ENCODE data around the gene FRMD5. TPM values are rescaled to one million over a fixed set of nuclear protein-coding genes. Genes with fewer than 3 reads are reported as not detected.

FRMD5 gene
- total and polyA plus RNA-seq, 2 donors (not counting 1 experiment from before 2014, with no cell fraction given), result not detected

DNA sequence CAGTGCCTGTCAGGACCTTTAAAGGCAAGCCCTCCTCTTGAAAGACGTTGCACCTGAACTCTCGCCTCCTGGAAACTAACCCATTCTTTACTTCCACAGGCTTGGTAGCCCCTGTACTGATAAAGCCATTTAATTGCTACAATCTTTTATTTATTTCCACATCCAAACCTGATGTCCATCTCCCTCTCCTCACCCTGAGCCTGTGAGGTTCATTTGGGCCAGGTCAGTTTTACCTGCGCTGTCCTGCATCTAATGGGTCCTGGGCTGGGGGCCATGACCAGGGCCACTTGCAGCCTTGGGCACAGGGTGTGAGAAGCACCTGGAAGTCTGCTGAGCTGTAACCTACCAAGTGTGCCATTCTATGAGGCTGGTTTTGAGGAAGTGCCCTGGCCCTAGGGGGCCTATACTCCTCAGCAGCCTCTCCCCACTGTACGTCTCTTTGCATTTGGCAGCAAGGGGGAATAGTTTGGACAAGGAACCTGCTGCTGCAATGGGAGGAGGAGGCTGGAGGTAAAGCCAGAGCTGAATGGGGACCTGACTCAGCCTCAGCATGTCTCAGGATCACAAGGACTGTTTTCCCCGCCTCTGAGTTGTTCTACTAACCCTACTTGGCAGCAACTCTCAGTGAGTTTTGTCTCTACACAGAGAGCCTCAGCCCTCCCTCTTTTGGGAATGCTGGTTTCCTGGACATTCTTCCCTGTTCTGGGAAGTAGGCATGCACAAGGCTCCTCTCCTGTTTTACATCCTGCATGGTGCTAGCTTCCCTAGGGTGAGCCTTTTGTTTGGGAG is 314.5 kb downstream of the FRMD5 start:
- Mint-ChIP-seq H3K4me3 (no peak overlapping the region), H3K4me1 (peaks cover 1% of the 10 kb centered on the region), H3K27me3 (no peaks in the 10 kb centered on the region), H3K27ac (no peak overlapping the region), H3K9me3 (ENCODE audit: insufficient read depth) (no peaks in the 10 kb centered on the region)
- no peak overlapping the region for H3K4me2 ChIP-seq (replicated peaks; ENCODE audit: low read depth, low read length, poor library complexity, severe bottlenecking)
- no peaks in the 10 kb centered on the region for H3K27me3 ChIP-seq (replicated peaks in 1 of 4; ENCODE audit: control extremely low read depth in 1 of 4, control insufficient read depth in 3 of 4, insufficient read depth in 4 of 4, low read length in 3 of 4)
- H4K20me1 ChIP-seq (ENCODE audit: control insufficient read depth, insufficient read depth, low read length, poor library complexity, severe bottlenecking), result no peaks in the 10 kb centered on the region
- no peak overlapping the region for H2AFZ ChIP-seq (ENCODE audit: insufficient read depth, low read depth, low read length, poor library complexity, severe bottlenecking)
- intact Hi-C loops (cut with micrococcal nuclease), result no loop called here
- ATAC-seq (ENCODE audit: low read depth) (no peak), DNase-seq (no peak)
- no peak overlapping the region for H3K27ac ChIP-seq (ENCODE audit: low read length in 2 of 2)
- H3K36me3 ChIP-seq (replicated peaks in 1 of 2; ENCODE audit: control extremely low read depth in 1 of 2, control insufficient read depth in 1 of 2, extremely low read depth in 1 of 2, insufficient read depth in 2 of 2, low read length in 1 of 2), result no peaks in the 10 kb centered on the region
- H3K4me3 ChIP-seq (ENCODE audit: control extremely low read depth in 1 of 5, extremely low read depth in 1 of 5, insufficient read depth in 1 of 5, low read depth in 2 of 5, low read length in 4 of 5), result no peak overlapping the region
- 94% methylated on average over 4 of the region's 5 CpGs for WGBS (ENCODE audit: insufficient coverage)
- CTCF ChIA-PET, result interaction anchor here (1.5 kb wide), 1 partner anchor 9 kb away, joined by 3 read pairs; no protein-coding TSS in a partner anchor
- H3K79me2 ChIP-seq (ENCODE audit: control insufficient read depth, insufficient read depth, low read length), result no peaks in the 10 kb centered on the region
- H3K4me1 ChIP-seq (ENCODE audit: control insufficient read depth in 2 of 2, insufficient read depth in 2 of 2, low read length in 2 of 2), result peaks cover 0 to 6% of the 10 kb centered on the region in 2 donors
- POLR2A ChIA-PET, result no interaction called here
- H3K9me3 ChIP-seq (ENCODE audit: control extremely low read depth in 1 of 3, control insufficient read depth in 2 of 3, insufficient read depth in 1 of 3, low read length in 2 of 3), result no peaks in the 10 kb centered on the region
- TF ChIP-seq EZH2 (IDR thresholded peaks at IDR 0.05; ENCODE audit: borderline replicate concordance, insufficient read depth, low read depth, low read length, poor library complexity, severe bottlenecking), result no peak
- TF ChIP-seq, protein P1, sequence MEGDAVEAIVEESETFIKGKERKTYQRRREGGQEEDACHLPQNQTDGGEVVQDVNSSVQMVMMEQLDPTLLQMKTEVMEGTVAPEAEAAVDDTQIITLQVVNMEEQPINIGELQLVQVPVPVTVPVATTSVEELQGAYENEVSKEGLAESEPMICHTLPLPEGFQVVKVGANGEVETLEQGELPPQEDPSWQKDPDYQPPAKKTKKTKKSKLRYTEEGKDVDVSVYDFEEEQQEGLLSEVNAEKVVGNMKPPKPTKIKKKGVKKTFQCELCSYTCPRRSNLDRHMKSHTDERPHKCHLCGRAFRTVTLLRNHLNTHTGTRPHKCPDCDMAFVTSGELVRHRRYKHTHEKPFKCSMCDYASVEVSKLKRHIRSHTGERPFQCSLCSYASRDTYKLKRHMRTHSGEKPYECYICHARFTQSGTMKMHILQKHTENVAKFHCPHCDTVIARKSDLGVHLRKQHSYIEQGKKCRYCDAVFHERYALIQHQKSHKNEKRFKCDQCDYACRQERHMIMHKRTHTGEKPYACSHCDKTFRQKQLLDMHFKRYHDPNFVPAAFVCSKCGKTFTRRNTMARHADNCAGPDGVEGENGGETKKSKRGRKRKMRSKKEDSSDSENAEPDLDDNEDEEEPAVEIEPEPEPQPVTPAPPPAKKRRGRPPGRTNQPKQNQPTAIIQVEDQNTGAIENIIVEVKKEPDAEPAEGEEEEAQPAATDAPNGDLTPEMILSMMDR (IDR thresholded peaks at IDR 0.05), result no peak
- no peak overlapping the region for H3K9ac ChIP-seq (ENCODE audit: low read length)
